DMS 273 (cell line): Measurements from ENCODE around the gene ZNF429.
"Not testable (repeated sequence)": the region's sequence is repeated elsewhere in the genome, so short reads cannot be mapped to it uniquely, and the experiment has no call there.

Experiments
- DNase-seq: peaks from one replicate; lab custom pipeline; 2025; ENCODE audit not compliant: unreplicated experiment; lab: John Stamatoyannopoulos, UW

ZNF429 gene

DNA sequence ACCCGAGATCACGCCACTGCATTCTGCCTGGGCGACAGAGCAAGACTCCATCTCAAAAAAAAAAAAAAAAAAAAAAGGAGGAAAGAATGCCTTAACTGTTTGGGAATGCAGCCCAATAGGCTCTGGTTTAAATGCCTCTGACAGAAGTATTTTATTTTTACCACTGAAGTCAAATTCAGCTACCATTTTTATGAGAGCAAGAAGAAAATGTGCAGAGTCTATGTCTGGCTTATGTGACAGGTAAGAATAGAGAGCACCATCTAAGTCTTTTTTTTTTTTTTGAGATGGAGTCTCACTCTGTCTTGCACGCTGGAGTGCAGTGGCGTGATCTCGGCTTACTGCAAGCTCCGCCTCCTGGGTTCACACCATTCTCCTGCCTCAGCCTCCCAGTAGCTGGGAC lies 7.2 kb downstream of the ZNF429 start:
- not testable (repeated sequence) for DNase-seq

DNA sequence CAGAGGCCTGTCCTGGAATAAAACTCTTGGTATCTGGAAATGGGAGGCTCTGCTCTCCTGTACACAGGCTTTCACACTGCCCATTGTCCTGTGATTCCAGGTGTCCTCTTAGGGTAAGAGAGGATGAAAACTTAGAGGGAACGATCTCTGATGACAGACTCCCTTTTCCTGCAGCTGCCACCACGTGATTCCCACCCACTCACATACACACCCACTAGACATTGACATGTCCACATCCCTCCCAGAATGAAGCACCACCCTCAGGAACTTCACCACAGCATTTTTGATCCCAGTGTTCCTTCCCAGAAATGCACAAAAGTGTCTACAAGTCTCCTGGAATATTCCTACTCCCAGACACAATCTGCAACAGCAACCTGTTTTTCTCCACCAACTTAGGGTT lies 8.2 kb downstream of the ZNF429 start:
- no peak for DNase-seq

DNA sequence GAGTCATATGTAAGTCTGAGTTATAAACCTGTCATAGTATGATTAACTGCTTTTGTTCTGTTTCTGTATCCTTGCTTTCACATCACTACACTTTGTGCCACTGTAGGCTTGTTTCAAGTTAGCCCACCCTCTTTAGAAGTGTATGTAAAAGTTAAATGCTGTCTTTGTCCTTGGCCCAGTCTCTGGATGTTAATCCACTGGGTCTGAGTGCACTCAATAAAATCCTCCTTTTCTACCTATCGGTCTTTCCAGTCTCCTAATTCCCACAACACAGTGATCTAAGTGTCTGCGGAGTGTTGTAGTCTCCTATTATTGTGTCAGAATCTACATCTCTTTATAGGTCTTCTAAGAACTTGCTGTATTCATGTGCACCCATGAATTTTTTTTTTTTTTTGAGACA lies 14.1 kb downstream of the ZNF429 start:
- DNase-seq = no peak

DNA sequence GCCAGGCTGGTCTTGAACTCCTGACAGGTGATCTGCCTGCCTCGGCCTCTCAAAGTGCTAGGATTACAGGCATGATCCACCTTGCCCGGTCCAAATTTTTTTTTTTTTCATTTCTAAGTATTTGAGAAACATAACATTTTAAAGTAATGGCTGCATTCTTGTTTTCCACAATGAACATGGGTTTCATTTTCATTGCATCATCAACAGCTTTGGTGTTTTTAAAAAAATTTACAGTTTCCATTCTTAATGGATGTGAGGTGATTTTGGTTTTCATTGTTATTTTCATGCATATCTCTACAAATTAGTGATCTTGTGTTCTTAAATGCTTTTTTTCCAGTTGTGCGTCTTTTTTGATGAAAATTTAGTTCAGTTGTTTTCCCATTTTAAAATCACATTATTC lies 27.5 kb downstream of the ZNF429 start:
- no peak for DNase-seq

DNA sequence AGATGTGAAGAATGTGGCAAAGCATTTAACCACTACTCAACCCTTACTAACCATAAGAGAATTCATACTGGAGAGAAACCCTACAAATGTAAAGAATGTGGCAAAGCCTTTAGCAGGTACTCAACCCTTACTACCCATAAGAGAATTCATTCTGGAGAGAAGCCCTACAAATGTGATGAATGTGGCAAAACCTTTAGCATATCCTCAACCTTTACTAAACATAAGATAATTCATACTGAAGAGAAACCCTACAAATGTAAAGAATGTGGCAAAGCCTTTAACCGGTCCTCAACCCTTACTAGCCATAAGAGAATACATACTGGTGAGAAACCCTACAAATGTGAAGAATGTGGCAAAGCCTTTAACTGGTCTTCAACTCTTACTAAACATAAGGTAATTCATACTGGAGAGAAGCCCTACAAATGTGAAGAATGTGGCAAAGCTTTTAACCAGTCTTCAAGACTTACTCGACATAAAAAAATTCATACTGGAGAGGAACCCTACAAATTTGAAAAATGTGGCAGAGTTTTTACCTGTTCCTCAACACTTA lies 31.4 kb downstream of the ZNF429 start:
- not testable (repeated sequence) for DNase-seq

DNA sequence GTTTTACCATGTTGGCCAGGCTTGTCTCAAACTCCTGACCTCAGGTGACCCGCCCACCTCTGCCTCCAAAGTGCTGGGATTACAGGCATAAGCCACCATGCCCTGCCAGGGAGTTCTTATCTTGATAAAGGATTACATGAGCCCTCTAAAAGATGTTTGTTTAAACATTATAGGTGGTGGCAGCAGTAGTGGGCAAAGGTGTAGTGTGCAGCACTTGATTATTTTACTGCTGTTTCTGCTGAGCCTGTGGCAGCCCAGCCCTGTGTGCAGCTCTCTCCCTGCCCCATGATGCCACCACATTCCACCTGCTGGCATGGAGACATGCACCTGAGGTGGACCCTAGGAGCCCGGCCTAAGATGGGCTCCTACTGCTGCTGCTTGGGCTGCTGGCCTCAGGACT lies 54.0 kb downstream of the ZNF429 start:
- DNase-seq = no peak

DNA sequence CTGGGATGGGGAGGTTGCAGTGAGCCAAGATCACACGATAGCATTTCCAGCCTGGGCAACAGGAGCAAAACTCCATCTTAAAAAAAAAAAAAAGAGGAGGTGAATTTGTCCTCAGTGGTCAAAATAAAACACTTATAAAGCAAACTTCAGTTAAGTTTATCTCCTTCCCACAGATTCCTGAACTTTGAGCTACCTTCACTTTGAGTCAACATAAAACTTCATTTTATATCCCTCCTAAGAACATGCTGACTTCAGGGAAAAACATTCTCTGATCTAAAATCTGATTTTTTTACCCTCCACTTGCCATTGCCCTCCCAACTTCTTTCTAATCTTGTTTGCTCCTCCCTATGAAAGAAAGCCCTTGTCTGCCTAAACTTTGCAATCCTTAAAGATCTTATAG lies 59.0 kb downstream of the ZNF429 start:
- no peak for DNase-seq

DNA sequence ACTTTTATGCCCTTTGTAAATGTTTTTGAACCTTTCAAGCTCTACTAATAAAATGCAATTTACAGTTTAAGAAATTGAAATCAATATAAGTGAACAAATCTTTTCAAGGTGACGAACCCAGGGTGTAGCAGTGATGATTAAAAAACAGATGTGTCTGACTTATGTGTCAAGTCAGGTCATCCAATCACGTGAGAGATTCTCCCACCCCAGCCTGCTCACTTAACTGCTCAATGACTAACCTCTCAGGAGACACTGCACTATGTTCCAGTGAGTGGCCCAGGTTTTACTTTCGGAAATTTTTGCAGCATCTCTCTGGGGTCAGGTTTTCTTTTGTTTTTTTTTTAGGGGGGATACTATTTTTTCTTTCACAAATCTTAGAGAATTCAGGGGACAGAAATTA lies 60.7 kb downstream of the ZNF429 start:
- DNase-seq = peak; percentile 6

DNA sequence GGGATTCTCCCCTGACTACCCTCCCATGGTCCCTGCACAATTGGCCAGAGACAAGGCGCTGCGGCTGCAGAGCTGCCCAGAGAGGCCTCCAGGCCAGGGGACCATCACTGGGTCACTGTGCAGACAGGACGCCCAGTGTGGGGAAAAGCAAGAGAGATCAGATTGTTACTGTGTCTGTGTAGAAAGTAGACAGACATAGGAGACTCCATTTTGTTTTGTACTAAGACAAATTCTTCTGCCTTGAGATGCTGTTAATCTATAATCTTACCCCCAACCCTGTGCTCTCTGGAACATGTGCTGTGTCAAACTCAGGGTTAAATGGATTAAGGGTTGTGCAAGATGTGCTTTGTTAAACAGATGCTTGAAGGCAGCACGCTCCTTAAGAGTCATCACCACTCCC lies 62.4 kb downstream of the ZNF429 start:
- DNase-seq = not testable (repeated sequence)

DNA sequence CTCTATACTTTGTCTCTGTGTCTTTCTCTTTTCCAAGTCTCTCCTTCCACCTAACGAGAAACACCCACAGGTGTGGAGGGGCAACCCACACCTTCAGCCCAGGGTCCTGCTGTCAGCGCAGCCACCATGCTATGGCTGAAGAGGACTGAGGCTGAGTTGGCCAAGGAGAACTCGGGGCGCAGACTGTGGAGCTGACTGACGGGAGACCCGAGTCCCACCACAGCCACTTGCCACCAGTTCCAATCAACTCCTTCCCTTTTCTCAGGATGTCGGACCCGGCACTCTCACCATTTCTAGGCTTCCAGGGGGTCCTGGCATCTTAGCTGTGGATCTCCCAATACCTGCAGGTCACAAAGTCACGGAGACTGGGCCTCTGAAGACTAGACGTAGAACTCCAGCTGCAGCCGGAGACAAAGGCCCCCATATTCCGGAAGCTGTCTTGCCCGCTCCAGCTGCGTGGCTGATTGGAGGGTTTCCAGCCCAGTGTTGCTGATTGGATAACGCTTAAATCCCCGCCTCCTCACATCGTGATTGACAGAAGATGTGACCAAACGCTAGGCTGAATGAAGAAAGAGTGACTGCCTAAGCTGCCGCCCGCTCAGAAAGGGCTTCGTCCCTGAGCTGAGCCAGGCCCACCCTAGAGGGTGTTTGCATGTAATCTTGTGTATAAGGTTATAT lies 63.6 kb downstream of the ZNF429 start:
- DNase-seq = peak; percentile 88

DNA sequence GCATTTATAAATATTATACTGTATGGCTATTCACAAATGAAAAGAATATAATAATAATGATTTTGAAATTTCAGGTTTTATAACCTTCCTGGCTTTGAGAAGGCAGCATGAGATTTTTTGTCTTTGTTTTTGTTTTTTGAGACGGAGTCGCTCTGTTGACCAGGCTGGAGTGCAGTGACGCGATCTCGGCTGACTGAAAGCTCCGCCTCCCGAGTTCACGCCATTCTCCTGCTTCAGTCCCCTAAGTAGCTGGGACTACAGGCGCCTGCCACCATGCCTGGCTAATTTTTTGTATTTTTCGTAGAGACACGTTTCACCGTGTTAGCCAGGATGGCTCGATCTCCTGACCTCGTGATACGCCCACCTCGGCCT lies 64.1 kb downstream of the ZNF429 start:
- peak; percentile 55 for DNase-seq

DNA sequence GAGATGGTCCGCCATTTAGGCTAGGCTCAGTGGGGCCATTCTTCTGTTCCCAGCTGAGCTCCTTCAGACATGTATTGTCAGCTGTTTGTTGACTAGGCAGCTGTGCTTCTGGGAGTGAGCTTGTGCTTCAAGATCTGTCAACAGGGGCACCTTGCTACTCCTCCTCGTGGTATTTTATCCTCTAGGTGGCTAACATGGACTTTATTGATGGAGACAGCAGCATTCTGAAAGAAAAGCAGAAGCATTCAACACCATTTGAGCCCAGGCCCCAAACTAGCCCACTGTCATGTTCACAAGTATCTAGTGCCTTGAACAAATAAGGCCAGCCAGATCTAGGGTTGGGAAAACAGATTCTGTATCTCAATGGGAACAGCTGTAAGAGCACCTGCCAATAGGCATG lies 65.9 kb downstream of the ZNF429 start:
- no peak for DNase-seq

DNA sequence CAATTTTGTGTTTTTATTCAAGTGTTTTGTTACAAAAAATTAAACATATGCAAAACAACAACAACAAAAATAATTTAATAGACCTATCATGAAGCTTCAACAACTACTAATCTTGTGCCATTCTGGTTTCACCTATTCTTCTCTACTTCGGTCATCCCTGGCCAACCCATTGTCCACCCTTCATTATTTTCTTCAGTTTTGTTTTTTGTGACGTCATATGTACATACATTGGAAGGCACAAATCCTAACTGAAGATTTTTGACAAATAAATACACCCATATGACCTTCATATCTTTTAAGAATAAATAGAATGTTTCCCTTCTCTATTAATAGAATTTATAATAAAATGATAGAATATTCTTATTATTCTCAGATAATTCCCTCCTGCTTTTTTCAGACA lies 69.2 kb downstream of the ZNF429 start:
- no peak for DNase-seq

DNA sequence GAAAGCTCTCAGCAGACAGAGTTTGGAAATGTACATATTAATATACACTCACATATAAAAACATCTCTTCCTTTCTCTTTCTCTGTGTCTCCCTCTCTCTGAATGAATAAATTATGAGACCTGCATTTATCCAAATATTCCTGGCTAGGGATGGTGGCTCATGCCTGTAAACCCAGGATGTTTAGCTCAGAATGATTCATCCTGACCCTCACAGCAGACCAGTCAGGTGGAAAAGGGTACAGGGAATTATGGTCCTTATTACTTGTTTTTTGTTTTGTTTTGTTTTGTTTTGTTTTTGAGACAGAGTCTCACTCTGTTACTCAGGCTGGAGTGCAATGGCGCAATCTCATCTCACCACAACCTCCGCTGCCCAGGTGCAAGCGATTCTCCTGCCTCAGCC lies 71.1 kb downstream of the ZNF429 start:
- DNase-seq = no peak

DNA sequence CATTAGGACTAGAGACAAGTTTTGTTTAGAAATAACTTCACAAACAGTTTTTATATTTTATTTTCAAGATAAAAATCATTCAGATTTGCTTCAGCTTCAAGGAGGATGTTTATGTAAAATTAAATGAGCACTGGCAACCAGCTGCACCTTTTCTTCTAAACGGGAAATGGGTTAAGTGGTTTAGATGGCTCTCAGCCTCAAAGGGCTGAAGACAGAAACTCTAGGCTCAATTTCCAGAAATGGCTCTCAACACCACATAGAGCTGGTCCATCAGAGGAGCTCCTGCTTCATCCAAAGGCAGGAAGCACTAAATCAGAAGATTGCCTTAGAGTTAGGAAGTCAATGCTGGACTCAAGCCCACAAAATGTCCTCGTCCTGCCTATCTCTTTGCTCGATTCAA lies 74.7 kb downstream of the ZNF429 start:
- DNase-seq = no peak

DNA sequence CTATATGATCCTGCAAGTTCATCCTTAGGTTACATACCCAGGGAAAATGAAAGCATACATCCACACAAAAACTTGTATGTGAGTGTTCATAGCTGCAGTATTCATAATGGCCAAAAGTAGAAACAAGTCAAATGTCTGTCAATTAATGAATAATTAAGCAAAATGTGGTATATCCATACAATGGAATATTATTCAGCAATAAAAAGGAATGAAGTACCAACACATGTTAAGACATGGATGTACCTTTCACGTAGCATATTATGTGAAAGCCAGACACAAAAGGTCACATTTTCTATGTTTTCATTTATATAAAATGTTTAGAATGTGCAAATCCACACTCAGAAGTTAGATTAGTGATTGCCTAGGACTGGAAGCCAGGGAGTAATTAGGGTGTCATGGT lies 75.4 kb downstream of the ZNF429 start:
- DNase-seq = no peak

DNA sequence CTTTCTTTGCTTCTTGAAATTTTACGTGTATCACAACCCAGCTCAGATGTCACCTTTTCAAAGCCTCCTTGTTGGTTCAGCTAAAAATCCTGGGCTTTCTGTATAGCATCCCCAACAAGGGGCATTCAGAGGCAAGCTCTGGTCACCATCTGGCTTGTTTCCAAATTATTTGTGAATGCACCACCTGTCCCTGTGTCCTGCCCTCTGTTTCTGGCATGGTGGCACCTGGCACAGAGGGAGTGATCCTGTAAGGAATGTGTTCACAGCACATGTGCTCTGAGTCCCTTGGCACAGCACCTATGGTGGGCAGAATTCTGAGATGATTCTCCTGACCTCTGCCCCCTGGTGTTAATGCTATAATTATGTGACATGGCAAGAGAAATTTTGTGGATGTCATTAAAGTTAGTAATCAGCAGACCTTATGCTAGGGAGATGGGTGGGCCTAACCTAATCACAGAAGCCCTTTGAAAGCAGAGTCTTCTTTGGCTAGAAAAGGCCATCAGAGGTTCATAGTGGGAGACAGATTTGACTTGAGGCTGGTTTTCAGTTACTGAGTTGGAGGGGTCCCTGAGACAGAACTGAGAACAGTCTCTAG lies 76.3 kb downstream of the ZNF429 start:
- peak; percentile 11 for DNase-seq

DNA sequence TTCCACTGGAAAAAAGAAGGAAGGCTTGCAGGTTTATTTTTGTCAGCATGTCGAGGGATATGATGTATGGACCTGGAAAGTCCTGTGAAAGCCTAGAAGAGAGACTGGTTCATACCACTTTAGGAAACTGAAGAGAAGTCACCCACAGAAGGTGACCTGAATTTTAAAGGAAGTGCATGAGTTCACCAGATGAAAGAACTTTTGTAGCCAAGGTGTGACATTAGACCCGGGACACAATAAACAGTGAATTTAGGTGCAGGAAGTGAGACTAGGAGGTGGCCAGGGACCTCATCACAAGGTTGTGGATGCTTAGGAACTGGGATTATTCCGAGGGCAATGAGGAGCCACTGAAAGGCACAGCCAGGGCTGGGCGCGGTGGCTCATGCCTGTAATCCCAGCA lies 79.1 kb downstream of the ZNF429 start:
- DNase-seq = no peak

DNA sequence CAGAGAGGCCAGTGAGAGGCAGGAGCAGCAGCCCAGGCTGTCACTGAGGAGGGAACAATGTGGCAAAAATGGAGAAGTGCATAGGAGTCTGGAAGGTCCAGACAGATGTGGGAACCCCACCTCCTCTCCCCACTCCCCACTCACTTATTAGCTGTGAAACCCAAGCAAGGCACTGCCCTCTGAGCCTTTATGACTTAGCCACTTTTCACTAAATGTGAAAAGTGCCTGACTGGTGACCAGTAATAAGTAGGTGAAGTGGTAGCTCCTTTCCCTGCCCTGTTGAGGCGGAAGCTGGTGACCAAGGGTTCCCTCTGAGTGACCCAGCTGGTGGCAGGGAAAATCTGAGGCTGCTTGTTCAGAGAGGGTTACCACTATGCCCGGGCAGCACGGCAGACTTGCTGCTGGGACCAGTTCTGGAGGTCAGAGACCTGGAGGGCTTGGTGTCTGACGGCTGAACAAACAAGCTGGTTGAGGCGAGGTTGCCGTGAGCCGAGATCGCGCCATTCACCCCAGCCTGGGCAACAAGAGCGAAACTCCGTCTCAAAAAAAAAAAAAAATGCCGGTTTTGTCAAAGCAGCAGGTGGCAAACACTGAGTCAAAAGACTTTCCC lies 80.0 kb downstream of the ZNF429 start:
- DNase-seq = no peak

DNA sequence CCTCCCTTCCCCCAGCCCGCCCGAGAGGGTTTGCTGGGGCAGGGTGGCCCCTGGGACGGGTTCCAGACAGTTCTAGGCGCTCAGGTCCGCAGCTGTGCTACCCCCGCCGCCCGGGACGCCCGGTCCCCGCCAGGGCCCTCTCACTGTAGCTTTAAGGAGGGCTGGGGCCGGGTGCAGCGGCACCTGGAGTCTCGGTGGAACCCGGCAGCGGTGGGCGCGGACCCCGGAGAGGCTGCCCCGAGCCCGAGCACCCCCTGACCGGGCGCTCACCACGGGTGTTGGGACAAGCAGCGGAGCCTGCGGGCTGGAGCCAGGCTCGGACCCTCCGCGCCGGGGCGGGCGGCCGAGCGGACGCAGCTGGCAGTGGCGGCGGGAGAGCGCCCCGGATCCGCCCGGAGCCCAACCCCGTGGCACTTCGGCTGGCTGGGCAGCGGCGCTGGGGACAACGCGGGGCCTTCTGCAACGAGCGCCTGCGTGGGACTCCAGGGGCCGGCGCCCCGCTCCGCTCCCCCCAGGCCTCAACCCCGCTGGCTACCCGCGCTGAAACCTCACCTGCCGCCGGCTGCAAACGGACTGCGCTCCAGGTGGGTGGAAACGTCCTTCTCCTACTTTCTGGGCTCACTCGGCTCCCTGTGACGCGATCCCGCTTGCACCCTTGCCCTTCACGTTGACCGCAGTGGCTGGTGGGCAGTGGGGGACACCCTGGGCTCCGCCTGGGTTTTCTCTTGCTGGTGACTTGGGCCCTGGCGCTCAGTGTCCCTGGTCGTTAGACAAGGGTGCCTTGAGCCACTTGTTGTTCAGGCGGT lies 81.1 kb downstream of the ZNF429 start:
- DNase-seq = peak; percentile 69

DNA sequence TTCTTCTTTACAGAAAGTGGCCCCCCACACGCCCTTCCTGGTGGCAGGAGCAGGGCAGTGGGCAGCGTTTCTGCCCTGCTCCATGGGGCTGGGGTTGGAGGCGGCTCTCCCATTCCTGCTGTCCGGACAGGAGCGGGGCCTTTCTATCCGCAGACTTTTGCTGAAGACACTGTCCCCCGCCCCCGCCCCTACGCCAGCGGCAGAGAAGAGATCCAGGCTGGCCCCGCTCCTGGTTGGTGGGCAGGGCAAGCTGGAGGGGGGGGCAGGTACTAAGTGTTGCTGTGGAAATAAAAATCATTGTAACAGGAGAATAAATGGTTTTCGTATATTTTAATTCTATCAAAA lies 81.7 kb downstream of the ZNF429 start:
- no peak for DNase-seq

DNA sequence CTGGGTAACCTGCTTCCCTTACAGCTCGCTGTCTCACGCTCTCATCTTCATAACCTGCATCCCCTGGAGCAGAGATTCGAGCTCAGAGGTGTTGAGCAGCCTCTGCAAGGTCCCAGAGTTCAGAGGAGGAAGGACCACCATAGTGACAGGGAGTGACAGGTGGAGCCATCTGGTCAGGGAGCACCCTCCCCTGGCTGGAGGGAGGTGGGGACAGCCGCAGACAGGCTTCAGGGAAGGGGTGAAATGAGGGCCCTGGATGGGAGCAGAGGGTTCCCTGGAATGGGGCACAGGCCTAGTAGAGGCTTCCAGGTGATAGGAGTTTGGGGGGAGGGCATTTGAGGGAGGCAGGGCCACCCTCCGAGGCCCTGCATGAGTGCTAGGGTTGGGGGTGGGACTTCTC lies 82.1 kb downstream of the ZNF429 start:
- DNase-seq = no peak
